Omental fat pad (tissue), 4 donors: ENCODE results near the gene NCF4. TPM values are rescaled to one million over a fixed set of nuclear protein-coding genes. Genes with fewer than 3 reads are reported as not detected.

Experiments
- ATAC-seq: fragments of 150-250 bp; one replicate; pipeline ENCODE4 v1.9.1; 2016; ENCODE audit warnings: mild to moderate bottlenecking, moderate library complexity; ENCODE audit not compliant: low FRiP score
- DNase-seq: peaks from one replicate; pipeline ENCODE4 v3.0.0-alpha.2; 2019; ENCODE audit warnings: low spot score
- total RNA-seq, 4 donors: library from RNA; depleted of rRNA; stranded (reverse); fragments of >200 nt; gene quantifications; one replicate each; pipeline ENCODE4 v1.1.0, GENCODE V29; 2016
- TF ChIP-seq, protein P1 (sequence below), 3 donors: fragments of 450-650 bp; IDR thresholded peaks; one replicate each; pipeline ENCODE4 v1.5.1; 2016 to 2017; ENCODE audit warnings: antibody characterized with exemption in 3 of 3, mild to moderate bottlenecking in 3 of 3, moderate library complexity in 2 of 3

NCF4 gene
- total RNA-seq, 4 donors from 2014 or later = 31.6 to 78.8 (median 41.6) TPM

DNA sequence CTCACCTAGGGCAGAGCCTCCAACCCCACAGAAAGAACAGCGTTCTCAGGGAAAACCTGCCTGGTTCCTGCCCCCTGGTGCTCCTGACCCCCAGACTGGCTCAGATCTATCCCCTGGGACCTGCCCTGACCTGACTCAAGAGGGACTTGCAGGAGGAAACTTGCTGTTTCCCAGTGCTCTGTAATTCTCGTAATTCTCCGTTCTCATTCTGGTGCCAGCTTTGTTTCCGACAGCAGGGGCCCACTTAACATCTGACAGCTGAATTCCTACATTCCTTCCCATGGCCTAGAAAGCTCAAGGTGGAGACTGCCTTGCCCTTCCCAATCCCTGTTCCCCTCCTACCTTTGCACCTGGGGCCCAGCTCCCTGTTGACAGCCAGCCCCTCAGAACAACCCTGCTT is 40.1 kb downstream of the NCF4 start:
- DNase-seq (no peak), ATAC-seq (no peak)
- TF ChIP-seq, protein P1, sequence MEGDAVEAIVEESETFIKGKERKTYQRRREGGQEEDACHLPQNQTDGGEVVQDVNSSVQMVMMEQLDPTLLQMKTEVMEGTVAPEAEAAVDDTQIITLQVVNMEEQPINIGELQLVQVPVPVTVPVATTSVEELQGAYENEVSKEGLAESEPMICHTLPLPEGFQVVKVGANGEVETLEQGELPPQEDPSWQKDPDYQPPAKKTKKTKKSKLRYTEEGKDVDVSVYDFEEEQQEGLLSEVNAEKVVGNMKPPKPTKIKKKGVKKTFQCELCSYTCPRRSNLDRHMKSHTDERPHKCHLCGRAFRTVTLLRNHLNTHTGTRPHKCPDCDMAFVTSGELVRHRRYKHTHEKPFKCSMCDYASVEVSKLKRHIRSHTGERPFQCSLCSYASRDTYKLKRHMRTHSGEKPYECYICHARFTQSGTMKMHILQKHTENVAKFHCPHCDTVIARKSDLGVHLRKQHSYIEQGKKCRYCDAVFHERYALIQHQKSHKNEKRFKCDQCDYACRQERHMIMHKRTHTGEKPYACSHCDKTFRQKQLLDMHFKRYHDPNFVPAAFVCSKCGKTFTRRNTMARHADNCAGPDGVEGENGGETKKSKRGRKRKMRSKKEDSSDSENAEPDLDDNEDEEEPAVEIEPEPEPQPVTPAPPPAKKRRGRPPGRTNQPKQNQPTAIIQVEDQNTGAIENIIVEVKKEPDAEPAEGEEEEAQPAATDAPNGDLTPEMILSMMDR (IDR thresholded peaks at IDR 0.05) = no peak

DNA sequence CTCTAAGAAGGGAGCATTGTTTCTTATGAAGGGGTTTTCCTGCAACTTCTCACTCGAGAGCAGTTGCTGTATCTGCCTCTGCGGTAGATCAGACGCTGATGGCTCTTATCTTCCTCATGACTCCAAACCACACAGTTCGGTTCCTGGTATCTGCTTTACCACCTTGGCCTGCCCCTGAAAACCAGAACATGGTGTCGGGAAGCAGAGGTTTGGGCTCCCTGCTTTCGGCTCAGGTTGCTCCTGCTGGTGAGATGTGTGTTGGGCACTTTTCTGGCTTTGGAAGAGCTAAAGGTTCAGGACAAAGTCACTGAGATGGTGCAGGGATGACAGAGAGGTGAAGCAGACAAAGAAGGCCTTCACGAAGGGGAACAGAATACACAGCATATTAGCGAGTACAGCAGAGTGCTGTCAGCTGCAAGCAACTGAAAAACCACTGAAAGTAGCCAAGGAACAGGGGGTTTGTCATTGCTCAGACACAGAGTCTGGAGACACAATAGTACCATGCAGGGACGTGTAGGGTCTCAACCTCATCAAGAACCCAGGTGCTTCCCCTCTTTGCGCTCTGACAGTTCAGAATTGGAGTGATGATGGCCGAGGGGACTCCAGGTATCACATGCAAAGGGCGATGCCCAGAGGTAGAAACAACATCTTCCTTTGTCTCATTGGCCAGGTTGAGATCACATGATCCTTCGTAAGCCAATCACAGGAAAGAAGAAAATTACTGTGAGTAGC is 40.8 kb downstream of the NCF4 start:
- DNase-seq (no peak), ATAC-seq (no peak)
- TF ChIP-seq, protein P1 (IDR thresholded peaks at IDR 0.05) = no peak

DNA sequence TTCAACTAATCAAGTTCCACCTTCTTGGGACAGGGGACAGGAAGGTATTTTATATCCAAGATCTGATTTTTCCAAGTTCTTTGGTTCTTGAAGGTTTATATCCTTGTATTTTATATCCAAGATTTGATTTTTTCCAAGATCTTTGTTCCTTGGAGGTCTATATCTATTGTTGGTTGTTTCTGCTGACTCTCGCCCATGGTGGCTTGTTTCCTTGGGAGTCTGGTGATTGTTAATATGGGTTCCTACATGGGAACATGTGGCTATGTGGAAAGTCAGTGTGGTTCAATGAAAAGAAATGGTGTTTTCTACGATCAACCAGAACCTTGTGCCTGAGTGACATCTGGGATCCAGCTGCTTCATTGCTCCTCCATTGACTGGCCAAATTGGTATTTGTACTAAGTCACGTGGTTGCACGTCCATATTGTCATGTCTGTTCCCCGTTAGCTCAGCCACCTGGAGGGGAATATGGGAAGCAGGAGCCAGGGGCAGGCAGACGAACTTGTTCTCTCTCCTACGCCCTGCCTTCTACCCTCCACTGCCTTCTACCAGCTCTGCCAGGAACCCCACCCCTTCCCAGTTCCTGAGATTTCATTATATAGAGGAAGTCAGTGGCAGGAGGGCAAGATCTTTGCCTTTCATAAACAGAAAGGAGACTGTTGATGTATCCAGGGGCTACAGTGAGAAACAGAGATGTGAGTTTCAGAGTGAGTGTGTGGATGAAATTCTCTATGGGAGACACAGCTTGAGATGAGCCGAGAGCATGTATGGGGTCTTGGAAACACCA is 41.5 kb downstream of the NCF4 start:
- ATAC-seq = no peak
- TF ChIP-seq, protein P1 (IDR thresholded peaks at IDR 0.05) = no peak
- DNase-seq = no peak

DNA sequence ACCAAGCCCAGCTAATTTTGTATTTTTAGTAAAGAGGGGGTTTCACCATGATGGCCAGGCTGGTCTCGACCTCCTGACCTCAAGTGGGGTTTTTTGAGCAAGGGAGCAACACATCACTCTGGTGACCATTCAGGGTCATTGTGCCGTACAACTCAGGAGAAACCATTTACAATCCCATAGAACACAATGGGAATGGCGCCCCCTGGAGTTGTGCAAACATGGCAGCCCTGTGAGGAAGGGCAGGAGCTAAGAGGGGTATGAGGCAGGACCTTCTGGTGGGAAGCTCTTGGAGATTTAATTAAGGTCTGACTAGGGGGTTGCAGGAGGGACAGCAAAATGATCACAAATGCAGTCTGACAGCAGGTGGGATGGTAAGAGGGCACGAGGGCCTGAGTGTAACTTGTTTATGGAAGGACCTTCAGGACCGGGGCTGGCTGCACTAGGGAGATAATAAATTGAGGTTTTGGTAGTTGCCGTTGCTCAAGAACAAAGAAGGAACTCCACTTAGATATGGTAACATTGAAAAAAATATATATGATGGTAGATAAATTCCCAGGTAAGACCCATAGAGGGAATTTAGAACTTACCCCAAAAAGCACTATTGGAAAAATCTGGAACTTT is 43.6 kb downstream of the NCF4 start:
- ATAC-seq (no peak), DNase-seq (no peak)
- TF ChIP-seq, protein P1 (IDR thresholded peaks at IDR 0.05) = no peak

DNA sequence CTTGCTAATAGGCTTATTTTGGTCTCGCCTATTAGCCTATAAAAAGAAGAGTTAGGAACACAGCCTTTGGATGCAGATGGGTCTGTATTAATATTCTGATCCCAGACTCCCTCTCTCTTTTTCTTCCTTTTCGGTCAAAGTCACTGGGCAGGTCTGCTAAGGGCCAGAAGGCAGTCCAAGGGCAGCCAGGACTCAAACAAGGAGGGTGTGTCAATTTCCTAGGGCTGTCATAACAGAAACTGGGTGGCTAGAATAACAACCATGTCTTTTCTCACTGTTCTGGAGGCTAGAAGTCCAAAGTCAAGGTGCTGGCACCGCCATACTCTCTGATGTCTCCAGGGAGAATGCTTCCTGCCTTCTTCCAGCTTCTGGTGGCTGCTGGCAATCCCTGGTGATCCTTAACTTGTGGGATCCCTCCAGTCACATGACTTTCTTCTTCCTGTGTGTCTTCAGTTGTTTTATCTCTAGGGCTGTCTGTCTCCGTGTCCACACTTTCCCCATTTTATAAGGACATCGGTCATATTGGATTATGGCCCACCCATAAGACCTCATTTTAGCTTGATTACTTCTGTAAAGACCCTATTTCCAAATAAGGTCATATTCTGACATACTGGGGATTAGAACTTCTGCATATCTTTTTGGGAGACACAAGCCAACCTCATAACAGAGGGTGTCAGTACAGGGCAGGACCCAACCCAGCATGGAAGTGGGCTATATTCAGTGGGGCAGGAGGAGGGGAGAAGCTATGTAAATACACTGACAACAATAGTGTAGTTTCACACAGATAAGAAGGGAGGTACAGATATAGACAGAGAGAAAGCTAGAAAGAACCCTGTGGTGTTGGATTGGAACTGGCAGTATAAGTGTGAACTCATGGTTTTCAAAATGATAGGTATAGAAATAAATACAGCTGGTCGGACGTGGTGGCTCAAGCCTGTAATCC is 46.7 kb downstream of the NCF4 start:
- TF ChIP-seq, protein P1 (IDR thresholded peaks at IDR 0.05) = no peak
- DNase-seq (no peak), ATAC-seq (no peak)

DNA sequence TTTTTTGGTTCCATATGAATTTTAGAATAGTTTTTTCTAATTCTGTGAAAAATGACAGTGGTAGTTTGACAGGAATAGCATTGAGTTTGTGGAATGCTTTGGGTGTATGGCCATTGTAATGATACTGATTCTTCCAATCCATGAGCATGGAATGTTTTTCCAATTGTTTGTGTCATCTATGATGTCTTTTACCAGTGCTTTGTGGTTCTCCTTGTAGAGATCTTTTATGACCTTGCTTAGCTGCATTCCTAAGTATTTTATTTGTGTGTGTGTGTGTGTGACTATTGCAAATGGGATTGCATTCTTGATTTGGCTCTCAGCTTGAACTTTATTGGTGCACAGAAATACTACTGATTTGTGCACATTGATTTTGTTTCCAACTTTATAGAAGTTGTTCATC is 49.7 kb downstream of the NCF4 start:
- DNase-seq = no peak
- no peak for ATAC-seq

More for the DNA sequence above, 49.7 kb downstream of the NCF4 start:
- TF ChIP-seq, protein P1 (IDR thresholded peaks at IDR 0.05) = no peak
